ENCODE data around the gene PLA2R1. TPM values are rescaled to one million over a fixed set of nuclear protein-coding genes. Genes with fewer than 3 reads are reported as not detected.

Gene PLA2R1
- total RNA-seq, 1 donor from 2014 or later: 9.0 TPM

- DNase-seq: no peak
- no peak for TF ChIP-seq CTCF (IDR thresholded peaks at IDR 0.05)
- no peaks in the 10 kb centered on the region for H3K36me3 ChIP-seq
- no peak for ATAC-seq
- no peak overlapping the region for H3K27ac ChIP-seq
- H3K9me3 ChIP-seq: no peaks in the 10 kb centered on the region
- H3K27me3 ChIP-seq: peaks cover 11% of the 10 kb centered on the region
- peaks cover 7% of the 10 kb centered on the region for H3K4me1 ChIP-seq
- intact Hi-C loops (cut with DNase I): no loop called here
- peak overlapping the region; percentile 73 for H3K4me3 ChIP-seq
Measured at GRCh38 chr2:160063271-160063670, 856 bp upstream of the PLA2R1 start.

GRCh38 chr2:160061944-160062291 lies 497 bp downstream of the PLA2R1 start:
- DNase-seq (no peak), ATAC-seq (peak; percentile 28)
- intact Hi-C loops (cut with DNase I): no loop called here
- Histone ChIP-seq H3K4me3 (peak overlapping the region; percentile 73), H3K27me3 (peaks cover 11% of the 10 kb centered on the region), H3K27ac (no peak overlapping the region), H3K9me3 (no peaks in the 10 kb centered on the region), H3K36me3 (no peaks in the 10 kb centered on the region), H3K4me1 (peaks cover 7% of the 10 kb centered on the region)
- TF ChIP-seq CTCF (IDR thresholded peaks at IDR 0.05): no peak

GRCh38 chr2:160061533-160061932 lies 882 bp downstream of the PLA2R1 start:
- no peaks in the 10 kb centered on the region for H3K9me3 ChIP-seq
- peak overlapping the region; percentile 73 for H3K4me3 ChIP-seq
- H3K27ac ChIP-seq: no peak overlapping the region
- H3K36me3 ChIP-seq: no peaks in the 10 kb centered on the region
- no peak for TF ChIP-seq CTCF (IDR thresholded peaks at IDR 0.05)
- no peak for ATAC-seq
- peaks cover 11% of the 10 kb centered on the region for H3K27me3 ChIP-seq
- no peak for DNase-seq
- intact Hi-C loops (cut with DNase I): no loop called here
- peaks cover 7% of the 10 kb centered on the region for H3K4me1 ChIP-seq

GRCh38 chr2:160060297-160060696 lies 2.1 kb downstream of the PLA2R1 start:
- Histone ChIP-seq H3K4me1 (peaks cover 7% of the 10 kb centered on the region), H3K36me3 (no peaks in the 10 kb centered on the region), H3K27ac (no peak overlapping the region), H3K9me3 (no peaks in the 10 kb centered on the region), H3K4me3 (no peak overlapping the region), H3K27me3 (peaks cover 11% of the 10 kb centered on the region)
- DNase-seq (no peak), ATAC-seq (no peak)
- intact Hi-C loops (cut with DNase I): no loop called here
- no peak for TF ChIP-seq CTCF (IDR thresholded peaks at IDR 0.05)

GRCh38 chr2:160057356-160057755 lies 5.1 kb downstream of the PLA2R1 start:
- peaks cover 11% of the 10 kb centered on the region for H3K27me3 ChIP-seq
- intact Hi-C loops (cut with DNase I): no loop called here
- no peak for TF ChIP-seq CTCF (IDR thresholded peaks at IDR 0.05)
- no peaks in the 10 kb centered on the region for H3K4me1 ChIP-seq
- H3K4me3 ChIP-seq: no peak overlapping the region
- no peaks in the 10 kb centered on the region for H3K9me3 ChIP-seq
- ATAC-seq (no peak), DNase-seq (no peak)
- no peak overlapping the region for H3K27ac ChIP-seq
- no peaks in the 10 kb centered on the region for H3K36me3 ChIP-seq

GRCh38 chr2:160055726-160056108 lies 6.7 kb downstream of the PLA2R1 start:
- H3K27ac ChIP-seq: no peak overlapping the region
- H3K36me3 ChIP-seq: no peaks in the 10 kb centered on the region
- intact Hi-C loops (cut with DNase I): no loop called here
- no peaks in the 10 kb centered on the region for H3K4me1 ChIP-seq
- ATAC-seq: no peak
- no peaks in the 10 kb centered on the region for H3K9me3 ChIP-seq
- no peak for DNase-seq
- H3K27me3 ChIP-seq: peaks cover under 1% of the 10 kb centered on the region
- TF ChIP-seq CTCF (IDR thresholded peaks at IDR 0.05): no peak
- no peak overlapping the region for H3K4me3 ChIP-seq

Measured in upper lobe of right lung (tissue), 1 donor.